GM18526 (cell line): ENCODE data around the gene LYZL4.

Experiments used
- POLR2A ChIP-seq: IDR thresholded peaks from 3 replicates; pipeline ENCODE4 v1.6.1; 2011; ENCODE audit not compliant: insufficient read length; ENCODE audit errors: extremely low read depth

The LYZL4 gene, protein sequence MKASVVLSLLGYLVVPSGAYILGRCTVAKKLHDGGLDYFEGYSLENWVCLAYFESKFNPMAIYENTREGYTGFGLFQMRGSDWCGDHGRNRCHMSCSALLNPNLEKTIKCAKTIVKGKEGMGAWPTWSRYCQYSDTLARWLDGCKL

GRCh38 chr3:42410370-42411131 is at the start of gene LYZL4:
TSS of gene LYZL4 (minus strand) at chr3:42410610. CDS start at chr3:42407251, 3,359 bp downstream.
- no peak for TF ChIP-seq POLR2A

GRCh38 chr3:42459151-42459550 is 48.7 kb upstream of the LYZL4 start:
- no peak for TF ChIP-seq POLR2A

DNA sequence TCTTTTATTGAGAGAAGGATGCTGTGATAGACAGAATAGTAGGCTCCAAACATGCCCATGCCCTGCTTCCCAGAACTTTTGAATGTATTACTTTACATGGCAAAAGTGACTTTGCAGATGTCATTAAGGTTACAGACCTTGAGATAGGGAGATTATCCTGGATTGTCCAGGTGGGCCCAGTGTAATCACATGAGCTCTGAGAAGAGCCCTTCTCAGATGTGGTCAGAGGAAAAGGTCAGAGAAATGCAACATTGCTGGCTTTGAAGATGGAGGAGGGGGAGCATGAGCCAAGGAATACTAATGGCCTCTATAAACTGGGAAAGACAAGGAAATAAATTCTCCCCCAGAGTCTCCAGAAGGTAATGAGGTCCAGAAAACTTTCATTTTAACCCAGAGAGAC is 45.8 kb upstream of the LYZL4 start:
- no peak for TF ChIP-seq POLR2A

- no peak for TF ChIP-seq POLR2A
Measured at GRCh38 chr3:42451546-42452230, 41.3 kb upstream of the LYZL4 start.

DNA sequence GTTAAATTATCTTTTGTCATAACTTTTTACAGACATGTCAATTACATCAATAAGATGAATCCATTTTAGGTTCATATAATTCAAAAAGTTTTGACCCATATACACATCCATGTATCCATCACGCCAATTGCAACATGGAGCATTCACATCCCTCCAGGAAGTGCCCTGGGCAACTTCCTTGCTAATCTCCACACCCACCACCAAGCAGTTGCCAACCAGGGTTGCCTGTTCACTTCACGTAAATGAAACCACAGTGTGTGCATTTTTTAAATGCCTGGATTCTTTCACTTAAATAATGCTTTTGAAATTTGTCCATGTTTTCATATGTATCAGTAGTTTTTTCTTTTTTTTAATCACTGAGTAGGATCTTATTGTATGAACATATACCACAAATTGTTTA is 40.7 kb upstream of the LYZL4 start:
- no peak for TF ChIP-seq POLR2A

DNA sequence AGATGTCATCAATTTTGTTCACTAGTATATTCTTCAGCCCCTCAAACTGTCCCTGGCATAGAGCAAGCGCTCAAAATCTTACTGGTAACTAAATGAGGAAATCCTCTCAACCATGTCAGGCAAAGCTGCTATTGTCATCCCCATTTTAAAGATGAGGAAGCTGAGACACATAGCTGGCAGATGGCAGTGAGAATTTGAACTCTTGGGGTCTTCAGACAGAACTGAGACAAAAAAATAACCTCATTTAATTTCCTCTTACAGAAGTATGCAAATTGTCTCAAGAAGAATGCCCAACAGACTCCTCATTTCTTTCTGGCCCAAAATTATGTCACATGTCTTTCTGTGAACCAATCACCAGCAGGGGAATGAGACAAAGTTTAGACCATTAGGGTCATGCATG is 40.2 kb upstream of the LYZL4 start:
- no peak for TF ChIP-seq POLR2A

DNA sequence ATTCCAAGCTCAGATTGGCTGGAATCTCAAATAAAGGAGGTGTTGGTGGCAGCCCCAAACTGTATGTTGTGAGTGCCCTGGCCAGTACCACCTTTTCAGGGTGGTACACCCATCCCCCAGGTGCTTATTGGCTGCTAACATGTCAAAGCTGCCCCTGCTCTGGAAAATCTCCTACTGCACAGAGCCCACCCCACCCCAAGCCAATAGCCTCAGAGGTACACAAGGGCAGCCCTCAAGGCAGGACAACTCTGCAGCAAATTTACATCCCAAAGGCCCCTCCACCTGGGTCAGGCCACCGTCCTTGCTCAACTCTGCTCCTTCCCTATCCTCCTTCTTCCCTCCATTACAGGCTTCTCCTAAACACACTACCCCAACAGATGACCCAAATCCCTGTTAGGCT is 37.1 kb upstream of the LYZL4 start:
- no peak for TF ChIP-seq POLR2A

DNA sequence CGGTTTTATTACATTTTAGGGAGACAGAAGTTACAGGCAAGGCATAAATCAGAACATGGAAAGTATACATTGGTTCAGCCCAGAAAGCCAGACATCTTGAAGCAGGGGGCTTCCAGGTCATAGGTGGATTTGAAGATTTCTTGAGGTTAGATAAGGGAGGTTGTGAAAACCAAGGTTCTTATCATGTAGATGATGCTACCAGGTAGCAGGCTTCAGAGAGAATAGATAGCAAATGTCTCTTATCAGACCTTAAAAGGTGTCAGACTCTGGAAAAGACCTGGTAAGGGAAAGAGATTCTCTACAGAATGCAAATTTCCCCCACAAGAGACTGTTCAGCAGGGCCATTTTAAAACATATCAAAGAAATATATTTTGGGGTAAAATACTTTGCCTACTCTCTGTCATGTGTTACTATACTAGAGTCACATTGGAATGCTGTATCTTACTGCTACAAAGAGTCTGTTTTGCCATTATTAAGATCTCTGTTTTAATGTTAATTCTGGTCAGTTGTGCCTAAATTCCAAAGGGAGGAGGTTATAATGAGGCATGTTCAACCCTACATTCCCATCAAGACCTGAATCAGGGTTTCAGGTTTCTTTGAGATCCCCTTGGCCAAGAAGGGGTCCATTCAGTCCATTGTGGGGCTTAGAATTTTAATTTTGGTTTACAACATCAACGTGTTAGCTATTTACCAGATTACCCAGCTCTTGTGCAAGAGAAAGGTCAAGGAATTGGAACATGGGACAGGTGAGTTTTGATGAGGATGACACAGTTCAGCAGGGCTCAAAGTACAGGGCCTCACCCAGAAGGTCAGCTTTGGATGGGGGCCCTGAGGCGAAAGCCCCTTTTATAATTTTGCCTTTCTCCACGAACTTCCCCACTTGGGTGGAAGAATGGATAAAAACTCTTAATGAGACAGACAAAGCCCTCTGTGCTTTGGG is 36.0 kb upstream of the LYZL4 start:
- TF ChIP-seq POLR2A, result no peak

DNA sequence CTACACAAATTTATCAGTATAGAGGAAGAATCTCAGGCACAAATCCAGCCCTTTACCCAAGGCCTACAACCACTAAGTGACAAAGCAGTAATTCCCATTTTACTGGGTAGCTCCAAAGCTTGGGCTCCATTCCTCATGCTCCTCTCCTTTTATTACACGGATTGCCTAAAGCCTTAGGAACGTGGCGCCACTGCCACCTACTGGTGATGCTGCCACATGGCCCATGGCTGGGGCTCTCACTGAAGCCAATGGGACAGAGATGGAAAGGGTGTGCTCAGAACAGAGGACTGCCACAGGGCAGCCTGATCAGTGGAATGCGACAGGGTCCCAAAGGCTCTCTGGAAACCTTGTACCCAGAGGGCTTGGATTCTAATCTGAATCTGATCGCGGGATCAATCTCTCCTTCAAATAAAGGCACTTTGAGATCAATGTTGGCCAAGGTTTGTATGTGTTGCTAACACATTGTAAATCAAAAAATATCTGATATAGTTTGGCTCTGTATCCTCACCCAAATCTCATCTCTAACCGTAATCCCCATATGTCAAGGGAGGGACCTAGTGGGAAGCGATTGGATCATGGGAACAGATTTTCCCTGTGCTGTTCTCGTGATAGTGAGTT is 33.5 kb upstream of the LYZL4 start:
- TF ChIP-seq POLR2A, result no peak

DNA sequence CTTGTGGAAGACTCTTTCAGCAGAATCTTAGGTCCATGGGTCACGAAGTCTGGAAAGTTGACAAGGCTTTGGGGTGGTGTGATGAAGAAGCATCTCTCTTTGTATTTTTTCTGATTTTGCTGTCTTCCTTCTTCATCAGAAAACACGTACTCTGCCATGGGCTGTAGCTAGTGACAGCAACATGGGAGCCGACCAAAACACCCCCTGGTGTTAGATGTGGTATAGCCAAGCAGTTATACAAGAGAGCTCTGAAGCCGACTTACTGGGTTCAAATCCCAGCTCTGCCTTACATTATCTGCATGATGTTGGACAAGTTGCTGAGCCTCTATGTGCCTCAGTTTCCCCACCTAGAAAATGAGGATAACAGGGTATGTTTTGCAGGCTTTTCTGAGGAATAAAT is 32.9 kb upstream of the LYZL4 start:
- no peak for TF ChIP-seq POLR2A

DNA sequence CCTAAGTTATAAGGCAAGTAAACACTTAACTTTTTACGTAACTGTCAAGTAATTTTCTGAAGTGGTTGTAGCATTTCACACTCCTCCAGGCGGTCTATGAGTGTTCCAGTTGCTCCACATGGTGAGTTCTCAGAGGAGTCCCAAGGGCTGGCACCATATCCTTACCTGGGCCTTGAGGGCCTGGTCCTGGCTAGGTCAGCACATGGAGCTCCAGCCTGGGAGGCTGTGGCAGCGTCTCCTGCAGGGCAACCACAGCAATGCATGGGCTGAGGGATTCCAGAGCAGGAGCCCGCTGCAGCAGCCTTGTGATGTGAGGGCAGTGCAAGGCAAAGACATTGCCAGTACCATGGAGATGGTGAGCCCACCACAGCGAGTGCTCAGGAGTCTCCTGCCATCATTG is 32.2 kb upstream of the LYZL4 start:
- no peak for TF ChIP-seq POLR2A

GRCh38 chr3:42441791-42442190 is 31.4 kb upstream of the LYZL4 start:
- no peak for TF ChIP-seq POLR2A

GRCh38 chr3:42440924-42441323 is 30.5 kb upstream of the LYZL4 start:
- no peak for TF ChIP-seq POLR2A

GRCh38 chr3:42439261-42440115 is 29.1 kb upstream of the LYZL4 start:
- TF ChIP-seq POLR2A, result no peak

DNA sequence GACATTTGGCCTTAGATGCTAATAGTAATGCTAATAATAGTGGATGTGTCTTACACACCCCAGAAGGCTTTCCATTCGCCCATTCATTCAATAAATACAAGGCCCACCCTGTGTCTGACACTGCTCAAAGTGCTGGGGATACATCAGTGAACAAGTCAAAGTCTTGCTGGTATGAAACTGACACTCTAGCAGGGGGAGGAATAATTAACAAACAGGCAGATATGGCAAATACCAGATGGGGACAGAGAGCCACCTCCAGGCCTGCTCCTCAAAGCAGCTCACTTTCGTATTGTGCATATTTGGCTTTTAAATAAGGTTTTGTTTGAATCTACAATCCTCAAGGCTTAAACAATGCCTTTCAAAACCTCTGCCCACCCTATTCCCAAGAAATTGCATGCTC is 28.3 kb upstream of the LYZL4 start:
- no peak for TF ChIP-seq POLR2A

DNA sequence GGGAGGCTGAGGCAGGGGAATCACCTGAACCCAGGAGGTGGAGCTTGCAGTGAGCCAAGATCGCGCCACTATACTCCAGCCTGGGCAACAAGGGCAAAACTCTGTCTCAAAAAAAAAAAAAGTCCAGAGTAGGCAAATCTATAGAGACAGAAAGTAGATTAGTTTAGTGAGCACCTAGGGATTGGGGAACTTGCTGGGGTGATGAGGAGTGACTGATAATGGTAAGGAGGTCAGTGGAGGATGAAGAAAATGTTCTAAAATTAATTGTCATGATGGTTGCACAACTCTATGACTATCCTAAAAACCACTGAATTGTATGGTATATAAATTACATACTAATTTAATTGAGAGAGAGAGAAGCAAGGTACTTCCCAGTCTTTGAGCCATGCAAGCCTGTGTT is 27.8 kb upstream of the LYZL4 start:
- TF ChIP-seq POLR2A, result no peak
